Mesenchymal stem cell (in vitro differentiated cells and primary cell): Measurements from ENCODE around the gene CD79B.
A peak's percentile ranks its signal among the peaks of the same experiment; 100 is the strongest.

Source experiments
- DNase-seq: peaks from one replicate; pipeline ENCODE4 v3.0.0-alpha.2; 2013
- H2AFZ ChIP-seq: one replicate; pipeline ENCODE4 v1.6.1; 2013; ENCODE audit warnings: low read depth, mild to moderate bottlenecking, control low read depth, inconsistent platforms, low read length, moderate library complexity
- H2AK5ac ChIP-seq: 2 replicates; pipeline ENCODE4 v1.6.1; 2013; ENCODE audit warnings: low read length, moderate library complexity, mild to moderate bottlenecking, inconsistent platforms; ENCODE audit not compliant: severe bottlenecking
- H2BK120ac ChIP-seq: one replicate; pipeline ENCODE4 v1.6.1; 2013; ENCODE audit warnings: low read depth, mild to moderate bottlenecking, inconsistent platforms, low read length, moderate library complexity
- H2BK12ac ChIP-seq, 2 experiments: one replicate each; pipeline ENCODE4 v1.6.1; 2013; ENCODE audit warnings: inconsistent platforms in 2 of 2, low read length in 2 of 2, mild to moderate bottlenecking in 2 of 2, moderate library complexity in 2 of 2, control low read depth in 1 of 2
- H2BK15ac ChIP-seq: one replicate; pipeline ENCODE4 v1.6.1; 2013; ENCODE audit warnings: mild to moderate bottlenecking, low read depth, inconsistent platforms; ENCODE audit not compliant: poor library complexity, severe bottlenecking
- H2BK5ac ChIP-seq: 2 replicates; pipeline ENCODE4 v1.6.1; 2013; ENCODE audit warnings: low read depth, mild to moderate bottlenecking, low read length, control low read depth, inconsistent platforms; ENCODE audit not compliant: poor library complexity, severe bottlenecking
- H3K14ac ChIP-seq, 2 experiments: one replicate each; pipeline ENCODE4 v1.6.1; 2013; ENCODE audit warnings: inconsistent platforms in 2 of 2, low read length in 2 of 2, control low read depth in 1 of 2, mild to moderate bottlenecking in 1 of 2, moderate library complexity in 1 of 2
- H3K18ac ChIP-seq, 2 experiments: one replicate each; pipeline ENCODE4 v1.6.1; 2013; ENCODE audit warnings: inconsistent platforms in 2 of 2, low read length in 2 of 2, control low read depth in 1 of 2, low read depth in 1 of 2, mild to moderate bottlenecking in 1 of 2
- H3K23ac ChIP-seq, 2 experiments: one replicate each; pipeline ENCODE4 v1.6.1; 2013; ENCODE audit warnings: inconsistent platforms in 2 of 2, low read length in 2 of 2, mild to moderate bottlenecking in 2 of 2, moderate library complexity in 2 of 2, control low read depth in 1 of 2
- H3K27ac ChIP-seq: 2 replicates; pipeline ENCODE4 v1.5.1; 2013; ENCODE audit warnings: mild to moderate bottlenecking, moderate library complexity, low read length, control low read depth, inconsistent platforms; ENCODE audit not compliant: poor library complexity, severe bottlenecking
- H3K27me3 ChIP-seq, 2 experiments: 2 replicates each; pipeline versions ENCODE4 v1.6.1 to v1.7.0; 2013; ENCODE audit warnings: low read length in 2 of 2, mild to moderate bottlenecking in 2 of 2, moderate library complexity in 2 of 2, control low read depth in 1 of 2, inconsistent platforms in 1 of 2; ENCODE audit not compliant: control insufficient read depth in 1 of 2, insufficient read depth in 1 of 2
- H3K36me3 ChIP-seq, 2 experiments: 2 replicates each; pipeline versions ENCODE4 v1.6.1 to v1.7.0; 2013; ENCODE audit warnings: low read length in 2 of 2, control low read depth in 1 of 2, inconsistent platforms in 1 of 2, low read depth in 1 of 2, mild to moderate bottlenecking in 1 of 2; ENCODE audit not compliant: insufficient read depth in 2 of 2, control insufficient read depth in 1 of 2
- H3K4ac ChIP-seq, 2 experiments: one replicate each; pipeline ENCODE4 v1.6.1; 2013; ENCODE audit warnings: inconsistent platforms in 2 of 2, low read length in 2 of 2, mild to moderate bottlenecking in 2 of 2, moderate library complexity in 2 of 2, control low read depth in 1 of 2, low read depth in 1 of 2
- H3K4me1 ChIP-seq: 2 replicates; pipeline ENCODE4 v1.6.1; 2013; ENCODE audit warnings: low read depth, low read length, control low read depth; ENCODE audit not compliant: control insufficient read depth, insufficient read depth
- H3K4me2 ChIP-seq: 2 replicates; pipeline ENCODE4 v1.6.1; 2013; ENCODE audit warnings: low read length, mild to moderate bottlenecking, inconsistent platforms; ENCODE audit not compliant: poor library complexity, severe bottlenecking
- H3K4me3 ChIP-seq, 2 experiments: 2 replicates each; pipeline versions ENCODE4 v1.5.1 to v1.7.0; 2013; ENCODE audit warnings: low read length in 2 of 2, mild to moderate bottlenecking in 2 of 2, control low read depth in 1 of 2, low read depth in 1 of 2; ENCODE audit not compliant: insufficient read depth in 1 of 2
- H3K79me1 ChIP-seq: replicated peaks from 2 replicates; pipeline ENCODE4 v1.6.1; 2013; ENCODE audit warnings: mild to moderate bottlenecking, control low read depth, low read length, inconsistent platforms; ENCODE audit not compliant: poor library complexity, severe bottlenecking
- H3K9ac ChIP-seq: 2 replicates; pipeline ENCODE4 v1.7.0; 2013; ENCODE audit warnings: mild to moderate bottlenecking, low read length, moderate library complexity
- H3K9me3 ChIP-seq: 2 replicates; pipeline ENCODE4 v1.7.0; 2013; ENCODE audit warnings: mild to moderate bottlenecking, low read length; ENCODE audit not compliant: control insufficient read depth
- H4K8ac ChIP-seq: one replicate; pipeline ENCODE4 v1.6.1; 2013; ENCODE audit warnings: inconsistent platforms, mild to moderate bottlenecking, low read length, moderate library complexity
- H4K91ac ChIP-seq: one replicate; pipeline ENCODE4 v1.6.1; 2013; ENCODE audit warnings: mild to moderate bottlenecking, low read length, inconsistent platforms
- WGBS: methylation state at CpG from one replicate; pipeline ENCODE4 v1.1.7; 2013; ENCODE audit warnings: mixed read lengths; 5-methylcytosine and 5-hydroxymethylcytosine counted together

Gene CD79B

GRCh38 chr17:63974594-63975192 lies 42.6 kb upstream of the CD79B start:
- Histone ChIP-seq H3K4me1 (peaks cover 17% of the 10 kb centered on the region), H2AK5ac (no peak overlapping the region), H3K9me3 (no peaks in the 10 kb centered on the region), H3K36me3 (no peaks in the 10 kb centered on the region), H3K14ac (no peak overlapping the region), H3K27me3 (peaks cover 7 to 19% of the 10 kb centered on the region in 2 experiments), H2BK120ac (no peak overlapping the region), H3K4me3 (no peak overlapping the region), H3K23ac (no peak overlapping the region), H4K8ac (no peak overlapping the region), H3K9ac (peak overlapping the region; percentile 29), H2BK5ac (no peak overlapping the region), H3K27ac (no peak overlapping the region), H4K91ac (no peak overlapping the region), H3K79me1 (no peaks in the 10 kb centered on the region), H3K4ac (no peak overlapping the region), H2BK15ac (no peak overlapping the region), H2BK12ac (no peak overlapping the region), H3K4me2 (no peak overlapping the region), H2AFZ (no peak overlapping the region), H3K18ac (no peak overlapping the region)
- DNase-seq: peak; percentile 43
- WGBS: 49% methylated on average over 9 of the region's 10 CpGs

- Histone ChIP-seq H3K79me1 (no peaks in the 10 kb centered on the region), H2BK15ac (no peak overlapping the region)
- DNase-seq: no peak
These were observed 41.9 kb upstream of the CD79B start for GRCh38 chr17:63973930-63974593.

GRCh38 chr17:63973247-63973646 lies 41.1 kb upstream of the CD79B start:
- Histone ChIP-seq H3K36me3 (no peaks in the 10 kb centered on the region), H2BK15ac (peak overlapping the region; percentile 14), H3K4me2 (no peak overlapping the region), H2BK12ac (no peak overlapping the region), H3K18ac (no peak overlapping the region), H3K79me1 (no peaks in the 10 kb centered on the region), H3K9ac (no peak overlapping the region), H3K4me3 (no peak overlapping the region), H3K14ac (no peak overlapping the region), H3K4me1 (peaks cover 17% of the 10 kb centered on the region), H2BK120ac (no peak overlapping the region), H4K8ac (no peak overlapping the region), H3K27ac (no peak overlapping the region), H3K4ac (no peak overlapping the region), H2AK5ac (no peak overlapping the region), H3K23ac (no peak overlapping the region), H2AFZ (no peak overlapping the region), H2BK5ac (no peak overlapping the region), H3K27me3 (peaks cover 7 to 30% of the 10 kb centered on the region in 2 experiments), H4K91ac (no peak overlapping the region), H3K9me3 (no peaks in the 10 kb centered on the region)
- no peak for DNase-seq
- WGBS: 95% methylated on average over 6 of the region's 6 CpGs

More at GRCh38 chr17:63973930-63974593, 41.9 kb upstream of the CD79B start:
- no peak overlapping the region for H3K27ac ChIP-seq
- no peak overlapping the region for H3K4ac ChIP-seq
- H3K23ac ChIP-seq: no peak overlapping the region
- no peak overlapping the region for H3K4me2 ChIP-seq
- H4K91ac ChIP-seq: no peak overlapping the region
- H2AFZ ChIP-seq: no peak overlapping the region
- H3K36me3 ChIP-seq: no peaks in the 10 kb centered on the region
- no peak overlapping the region for H3K4me3 ChIP-seq
- 85% methylated on average over 12 of the region's 12 CpGs for WGBS
- H4K8ac ChIP-seq: no peak overlapping the region
- no peak overlapping the region for H2AK5ac ChIP-seq
- no peak overlapping the region for H2BK120ac ChIP-seq
- peaks cover 17% of the 10 kb centered on the region for H3K4me1 ChIP-seq
- peak overlapping the region; percentile 29 for H3K9ac ChIP-seq
- H3K18ac ChIP-seq: no peak overlapping the region
- peak overlapping the region in 1 of 2 experiments; percentile 50 for H3K14ac ChIP-seq
- H2BK5ac ChIP-seq: no peak overlapping the region
- no peaks in the 10 kb centered on the region for H3K9me3 ChIP-seq
- no peak overlapping the region for H2BK12ac ChIP-seq
- peaks cover 7 to 23% of the 10 kb centered on the region in 2 experiments for H3K27me3 ChIP-seq

GRCh38 chr17:63972796-63973195 lies 40.7 kb upstream of the CD79B start, which contains the start of gene SCN4A:
Gene SCN4A, minus strand, starts transcription at chr17:63972918. Its CDS starts 77 bp downstream, at chr17:63972841.
- Histone ChIP-seq H2BK120ac (no peak within 1 kb of the TSS), H2BK15ac (peak within 1 kb of the TSS; percentile 14), H2AFZ (no peak within 1 kb of the TSS), H3K27ac (no peak within 1 kb of the TSS), H3K4me1 (peaks cover 17% of the 10 kb centered on the region), H3K14ac (peak within 1 kb of the TSS in 1 of 2 experiments; percentile 26), H3K4me3 (no peak within 1 kb of the TSS), H2AK5ac (no peak within 1 kb of the TSS), H2BK12ac (no peak within 1 kb of the TSS), H3K4me2 (no peak within 1 kb of the TSS), H3K23ac (no peak within 1 kb of the TSS), H3K79me1 (no peaks in the 10 kb centered on the region), H3K9me3 (no peaks in the 10 kb centered on the region), H4K91ac (no peak within 1 kb of the TSS), H4K8ac (no peak within 1 kb of the TSS), H3K27me3 (peaks cover 7 to 32% of the 10 kb centered on the region in 2 experiments), H2BK5ac (no peak within 1 kb of the TSS), H3K36me3 (no peaks in the 10 kb centered on the region), H3K18ac (no peak within 1 kb of the TSS), H3K9ac (no peak within 1 kb of the TSS), H3K4ac (no peak within 1 kb of the TSS)
- DNase-seq: no peak
- WGBS: 95% methylated on average over 13 of the region's 14 CpGs
